ENCODE results near the gene ACACB.

DNA sequence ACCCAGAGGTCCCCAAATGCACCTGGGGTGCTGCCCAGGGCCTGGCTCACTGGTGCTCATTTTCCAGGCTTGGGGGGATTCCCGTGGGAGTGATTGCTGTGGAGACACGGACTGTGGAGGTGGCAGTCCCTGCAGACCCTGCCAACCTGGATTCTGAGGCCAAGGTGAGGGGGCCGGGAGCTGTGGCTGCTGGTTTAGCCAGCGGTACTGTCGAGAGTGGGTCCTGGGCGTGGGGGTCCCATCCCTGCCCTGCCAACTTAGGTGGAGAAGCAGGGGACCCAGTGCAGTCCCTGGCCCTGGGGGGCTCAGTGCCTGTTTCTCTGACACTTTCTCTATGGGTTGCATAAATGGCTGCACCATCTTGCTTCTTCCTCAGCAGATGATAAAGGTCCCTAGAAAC lies 141.8 kb downstream of the ACACB start:
- TF ChIP-seq TCF7 (CRISPR knock-in tag; IDR thresholded peaks at IDR 0.05; ENCODE audit: low read depth) (no peak), ZNF423 (CRISPR knock-in tag; IDR thresholded peaks at IDR 0.05) (no peak), JUN (CRISPR knock-in tag; IDR thresholded peaks at IDR 0.05) (no peak), TP53 (CRISPR knock-in tag; IDR thresholded peaks at IDR 0.05) (no peak), NR2C2 (CRISPR knock-in tag; IDR thresholded peaks at IDR 0.05) (no peak), CREM (CRISPR knock-in tag; IDR thresholded peaks at IDR 0.05) (no peak), NFYB (CRISPR knock-in tag; conservative IDR thresholded peaks at IDR 0.05; ENCODE audit: low read depth) (no peak), ZNF263 (CRISPR knock-in tag; IDR thresholded peaks at IDR 0.05; ENCODE audit: low read depth) (no peak), FOXJ3 (CRISPR knock-in tag; IDR thresholded peaks at IDR 0.05; ENCODE audit: borderline replicate concordance) (no peak)
- TF ChIP-seq, protein P1, sequence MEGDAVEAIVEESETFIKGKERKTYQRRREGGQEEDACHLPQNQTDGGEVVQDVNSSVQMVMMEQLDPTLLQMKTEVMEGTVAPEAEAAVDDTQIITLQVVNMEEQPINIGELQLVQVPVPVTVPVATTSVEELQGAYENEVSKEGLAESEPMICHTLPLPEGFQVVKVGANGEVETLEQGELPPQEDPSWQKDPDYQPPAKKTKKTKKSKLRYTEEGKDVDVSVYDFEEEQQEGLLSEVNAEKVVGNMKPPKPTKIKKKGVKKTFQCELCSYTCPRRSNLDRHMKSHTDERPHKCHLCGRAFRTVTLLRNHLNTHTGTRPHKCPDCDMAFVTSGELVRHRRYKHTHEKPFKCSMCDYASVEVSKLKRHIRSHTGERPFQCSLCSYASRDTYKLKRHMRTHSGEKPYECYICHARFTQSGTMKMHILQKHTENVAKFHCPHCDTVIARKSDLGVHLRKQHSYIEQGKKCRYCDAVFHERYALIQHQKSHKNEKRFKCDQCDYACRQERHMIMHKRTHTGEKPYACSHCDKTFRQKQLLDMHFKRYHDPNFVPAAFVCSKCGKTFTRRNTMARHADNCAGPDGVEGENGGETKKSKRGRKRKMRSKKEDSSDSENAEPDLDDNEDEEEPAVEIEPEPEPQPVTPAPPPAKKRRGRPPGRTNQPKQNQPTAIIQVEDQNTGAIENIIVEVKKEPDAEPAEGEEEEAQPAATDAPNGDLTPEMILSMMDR (IDR thresholded peaks at IDR 0.05), result no peak
- TF ChIP-seq, protein P2, sequence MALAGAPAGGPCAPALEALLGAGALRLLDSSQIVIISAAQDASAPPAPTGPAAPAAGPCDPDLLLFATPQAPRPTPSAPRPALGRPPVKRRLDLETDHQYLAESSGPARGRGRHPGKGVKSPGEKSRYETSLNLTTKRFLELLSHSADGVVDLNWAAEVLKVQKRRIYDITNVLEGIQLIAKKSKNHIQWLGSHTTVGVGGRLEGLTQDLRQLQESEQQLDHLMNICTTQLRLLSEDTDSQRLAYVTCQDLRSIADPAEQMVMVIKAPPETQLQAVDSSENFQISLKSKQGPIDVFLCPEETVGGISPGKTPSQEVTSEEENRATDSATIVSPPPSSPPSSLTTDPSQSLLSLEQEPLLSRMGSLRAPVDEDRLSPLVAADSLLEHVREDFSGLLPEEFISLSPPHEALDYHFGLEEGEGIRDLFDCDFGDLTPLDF (CRISPR knock-in tag; IDR thresholded peaks at IDR 0.05), result no peak
- TF ChIP-seq, protein P3, sequence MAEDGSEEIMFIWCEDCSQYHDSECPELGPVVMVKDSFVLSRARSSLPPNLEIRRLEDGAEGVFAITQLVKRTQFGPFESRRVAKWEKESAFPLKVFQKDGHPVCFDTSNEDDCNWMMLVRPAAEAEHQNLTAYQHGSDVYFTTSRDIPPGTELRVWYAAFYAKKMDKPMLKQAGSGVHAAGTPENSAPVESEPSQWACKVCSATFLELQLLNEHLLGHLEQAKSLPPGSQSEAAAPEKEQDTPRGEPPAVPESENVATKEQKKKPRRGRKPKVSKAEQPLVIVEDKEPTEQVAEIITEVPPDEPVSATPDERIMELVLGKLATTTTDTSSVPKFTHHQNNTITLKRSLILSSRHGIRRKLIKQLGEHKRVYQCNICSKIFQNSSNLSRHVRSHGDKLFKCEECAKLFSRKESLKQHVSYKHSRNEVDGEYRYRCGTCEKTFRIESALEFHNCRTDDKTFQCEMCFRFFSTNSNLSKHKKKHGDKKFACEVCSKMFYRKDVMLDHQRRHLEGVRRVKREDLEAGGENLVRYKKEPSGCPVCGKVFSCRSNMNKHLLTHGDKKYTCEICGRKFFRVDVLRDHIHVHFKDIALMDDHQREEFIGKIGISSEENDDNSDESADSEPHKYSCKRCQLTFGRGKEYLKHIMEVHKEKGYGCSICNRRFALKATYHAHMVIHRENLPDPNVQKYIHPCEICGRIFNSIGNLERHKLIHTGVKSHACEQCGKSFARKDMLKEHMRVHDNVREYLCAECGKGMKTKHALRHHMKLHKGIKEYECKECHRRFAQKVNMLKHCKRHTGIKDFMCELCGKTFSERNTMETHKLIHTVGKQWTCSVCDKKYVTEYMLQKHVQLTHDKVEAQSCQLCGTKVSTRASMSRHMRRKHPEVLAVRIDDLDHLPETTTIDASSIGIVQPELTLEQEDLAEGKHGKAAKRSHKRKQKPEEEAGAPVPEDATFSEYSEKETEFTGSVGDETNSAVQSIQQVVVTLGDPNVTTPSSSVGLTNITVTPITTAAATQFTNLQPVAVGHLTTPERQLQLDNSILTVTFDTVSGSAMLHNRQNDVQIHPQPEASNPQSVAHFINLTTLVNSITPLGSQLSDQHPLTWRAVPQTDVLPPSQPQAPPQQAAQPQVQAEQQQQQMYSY (CRISPR knock-in tag; IDR thresholded peaks at IDR 0.05), result no peak
- TF ChIP-seq, protein P4, sequence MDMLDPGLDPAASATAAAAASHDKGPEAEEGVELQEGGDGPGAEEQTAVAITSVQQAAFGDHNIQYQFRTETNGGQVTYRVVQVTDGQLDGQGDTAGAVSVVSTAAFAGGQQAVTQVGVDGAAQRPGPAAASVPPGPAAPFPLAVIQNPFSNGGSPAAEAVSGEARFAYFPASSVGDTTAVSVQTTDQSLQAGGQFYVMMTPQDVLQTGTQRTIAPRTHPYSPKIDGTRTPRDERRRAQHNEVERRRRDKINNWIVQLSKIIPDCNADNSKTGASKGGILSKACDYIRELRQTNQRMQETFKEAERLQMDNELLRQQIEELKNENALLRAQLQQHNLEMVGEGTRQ (CRISPR knock-in tag; IDR thresholded peaks at IDR 0.05), result no peak
